Sigmoid colon (tissue), 4 donors: ENCODE results near the gene NOC4L.

Source experiments
- POLR2A ChIP-seq, 2 donors: fragments of 450-650 bp; IDR thresholded peaks; one replicate each; pipeline ENCODE4 v1.6.1; 2016; ENCODE audit warnings: antibody characterized with exemption in 2 of 2, mild to moderate bottlenecking in 2 of 2, moderate library complexity in 2 of 2
- POLR2AphosphoS5 ChIP-seq, 4 donors: sonication (generic); formaldehyde crosslinking; IDR thresholded peaks; one replicate each; pipeline ENCODE4 v1.6.1; 2017; ENCODE audit warnings: antibody characterized with exemption in 4 of 4
- TF ChIP-seq, protein P1 (sequence below), 4 experiments: fragments of 450-650 bp in 3 of 4; fragments of 200-600 bp in 1 of 4; IDR thresholded peaks; one replicate each; pipeline ENCODE4 v1.5.1; 2016 to 2019; ENCODE audit warnings: antibody characterized with exemption in 4 of 4, mild to moderate bottlenecking in 3 of 4, moderate library complexity in 2 of 4

DNA sequence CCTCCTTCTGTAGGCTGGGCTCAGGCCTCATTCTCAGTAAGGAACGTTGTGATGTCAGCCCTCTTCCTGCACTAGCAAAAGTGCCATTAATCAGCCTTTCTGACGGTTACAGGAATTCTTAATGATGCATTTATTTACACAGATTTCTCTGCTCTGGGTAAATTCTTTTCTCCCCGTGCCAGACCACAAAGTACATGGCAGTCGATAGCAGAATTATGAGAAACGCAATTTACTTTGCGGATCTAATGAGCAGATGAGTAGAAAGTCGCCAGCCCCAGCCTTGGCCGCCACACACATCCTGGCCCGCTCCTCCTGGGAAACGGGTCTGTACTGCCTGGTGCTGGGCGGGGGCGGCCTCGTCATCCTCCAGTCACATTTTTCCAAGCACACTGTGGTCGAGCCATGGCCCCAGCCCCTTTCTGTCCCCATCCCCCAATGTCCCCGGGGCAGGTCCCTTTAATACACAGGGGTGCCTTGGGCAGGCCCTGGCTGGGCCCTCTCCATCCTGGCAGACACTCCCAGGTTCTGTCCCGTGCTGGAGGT lies 25.9 kb downstream of the NOC4L start:
- TF ChIP-seq, protein P1, sequence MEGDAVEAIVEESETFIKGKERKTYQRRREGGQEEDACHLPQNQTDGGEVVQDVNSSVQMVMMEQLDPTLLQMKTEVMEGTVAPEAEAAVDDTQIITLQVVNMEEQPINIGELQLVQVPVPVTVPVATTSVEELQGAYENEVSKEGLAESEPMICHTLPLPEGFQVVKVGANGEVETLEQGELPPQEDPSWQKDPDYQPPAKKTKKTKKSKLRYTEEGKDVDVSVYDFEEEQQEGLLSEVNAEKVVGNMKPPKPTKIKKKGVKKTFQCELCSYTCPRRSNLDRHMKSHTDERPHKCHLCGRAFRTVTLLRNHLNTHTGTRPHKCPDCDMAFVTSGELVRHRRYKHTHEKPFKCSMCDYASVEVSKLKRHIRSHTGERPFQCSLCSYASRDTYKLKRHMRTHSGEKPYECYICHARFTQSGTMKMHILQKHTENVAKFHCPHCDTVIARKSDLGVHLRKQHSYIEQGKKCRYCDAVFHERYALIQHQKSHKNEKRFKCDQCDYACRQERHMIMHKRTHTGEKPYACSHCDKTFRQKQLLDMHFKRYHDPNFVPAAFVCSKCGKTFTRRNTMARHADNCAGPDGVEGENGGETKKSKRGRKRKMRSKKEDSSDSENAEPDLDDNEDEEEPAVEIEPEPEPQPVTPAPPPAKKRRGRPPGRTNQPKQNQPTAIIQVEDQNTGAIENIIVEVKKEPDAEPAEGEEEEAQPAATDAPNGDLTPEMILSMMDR (IDR thresholded peaks at IDR 0.05) = no peak
- TF ChIP-seq POLR2AphosphoS5 (IDR thresholded peaks at IDR 0.05) = no peak
- no peak for TF ChIP-seq POLR2A (IDR thresholded peaks at IDR 0.05)
